HG03060 (cell line): ENCODE data around the gene CMIP.
A peak's percentile ranks its signal among the peaks of the same experiment; 100 is the strongest.

Experiments used
- ATAC-seq: cut with Tn5 transposase; IDR thresholded peaks from one replicate; pipeline ENCODE4 v1.9.1; 2021; ENCODE audit warnings: low read depth, moderate number of reproducible peaks; ENCODE audit not compliant: unreplicated experiment

Gene CMIP

GRCh38 chr16:81705261-81705660 lies 260.7 kb downstream of the CMIP start:
- no peak for ATAC-seq

- ATAC-seq = no peak
Measured at GRCh38 chr16:81706327-81707295, 262.0 kb downstream of the CMIP start.

GRCh38 chr16:81707411-81708265 lies 263.0 kb downstream of the CMIP start:
- ATAC-seq = no peak

- no peak for ATAC-seq
Measured at GRCh38 chr16:81708266-81709015, 263.8 kb downstream of the CMIP start.

GRCh38 chr16:81709016-81709900 lies 264.6 kb downstream of the CMIP start:
- ATAC-seq = no peak

- no peak for ATAC-seq
Measured at GRCh38 chr16:81710044-81710443, 265.4 kb downstream of the CMIP start.

- no peak for ATAC-seq
Measured at GRCh38 chr16:81710596-81710995, 266.0 kb downstream of the CMIP start.

GRCh38 chr16:81711657-81712319 lies 267.2 kb downstream of the CMIP start:
- ATAC-seq = no peak

- ATAC-seq = no peak
Measured at GRCh38 chr16:81712681-81713080, 268.1 kb downstream of the CMIP start.

- ATAC-seq = no peak
Measured at GRCh38 chr16:81713295-81713772, 268.7 kb downstream of the CMIP start.

GRCh38 chr16:81713796-81714195 lies 269.2 kb downstream of the CMIP start:
- no peak for ATAC-seq

GRCh38 chr16:81714583-81714982 lies 270.0 kb downstream of the CMIP start:
- ATAC-seq = no peak

- ATAC-seq = peak; percentile 44
Measured at GRCh38 chr16:81715358-81716196, 271.0 kb downstream of the CMIP start.

- peak; percentile 43 for ATAC-seq
Measured at GRCh38 chr16:81716478-81717225, 272.0 kb downstream of the CMIP start.

GRCh38 chr16:81717662-81718189 lies 273.1 kb downstream of the CMIP start:
- ATAC-seq = no peak

- no peak for ATAC-seq
Measured at GRCh38 chr16:81718637-81719036, 274.0 kb downstream of the CMIP start.

GRCh38 chr16:81719993-81720392 lies 275.4 kb downstream of the CMIP start:
- ATAC-seq = no peak
